Urothelium cell line (cell line): Measurements from ENCODE around the gene SLC39A13.

ENCODE experiments used
- DNase-seq: peaks from one replicate; pipeline ENCODE4 v3.0.0; 2011; ENCODE audit warnings: low spot score, mixed read lengths
- FAIRE-seq: peaks from 2 replicates; lab custom pipeline; 2011; peaks lifted over from hg19 to GRCh38; lab: Jason Lieb, UNC

SLC39A13 gene

DNA sequence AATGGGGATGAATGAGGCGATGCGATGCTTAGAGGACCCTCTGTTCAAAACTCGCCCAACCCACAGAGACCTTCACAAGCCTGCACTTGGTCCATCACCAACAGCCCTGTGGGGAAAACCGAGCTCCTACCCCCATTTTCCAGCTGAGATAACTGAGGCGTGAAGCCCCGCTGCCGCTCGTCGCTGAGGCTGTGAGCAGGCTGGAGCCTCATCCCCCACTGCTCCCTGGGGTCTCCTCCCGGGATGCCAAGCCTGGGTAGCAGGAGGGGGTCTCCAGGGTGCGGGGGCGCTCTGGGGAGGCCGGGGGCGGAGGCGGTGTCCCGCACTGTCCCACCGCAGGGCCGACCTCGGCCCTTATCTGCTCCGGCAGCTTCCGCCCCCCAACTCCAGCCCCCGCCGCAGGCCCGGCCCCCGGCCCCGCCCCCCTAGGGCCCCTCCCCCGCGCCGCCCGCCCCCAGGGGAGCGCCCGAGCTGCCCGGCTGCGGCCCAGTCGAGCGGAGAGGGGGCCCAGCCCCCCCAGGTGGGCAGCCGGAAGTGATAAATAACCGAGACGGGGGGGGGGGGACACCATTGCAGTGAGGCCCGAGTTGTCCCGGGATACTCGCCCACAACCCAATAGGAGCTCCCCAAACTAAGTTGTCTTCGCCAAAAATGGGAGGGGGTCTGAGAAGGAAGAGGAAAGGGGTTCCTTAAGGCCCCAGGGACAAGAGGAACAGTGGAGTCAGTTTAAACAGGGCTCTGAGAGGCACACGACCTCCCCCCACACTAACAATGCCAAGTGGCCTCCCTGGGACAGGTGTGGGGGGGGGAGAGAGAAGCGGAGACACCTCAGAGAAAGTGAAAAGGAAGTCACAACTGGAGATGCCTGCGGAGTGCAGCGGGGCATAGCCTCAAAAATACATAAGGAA lies 8.3 kb upstream of the SLC39A13 start:
- DNase-seq (peak; percentile 71), FAIRE-seq (no peak)

DNA sequence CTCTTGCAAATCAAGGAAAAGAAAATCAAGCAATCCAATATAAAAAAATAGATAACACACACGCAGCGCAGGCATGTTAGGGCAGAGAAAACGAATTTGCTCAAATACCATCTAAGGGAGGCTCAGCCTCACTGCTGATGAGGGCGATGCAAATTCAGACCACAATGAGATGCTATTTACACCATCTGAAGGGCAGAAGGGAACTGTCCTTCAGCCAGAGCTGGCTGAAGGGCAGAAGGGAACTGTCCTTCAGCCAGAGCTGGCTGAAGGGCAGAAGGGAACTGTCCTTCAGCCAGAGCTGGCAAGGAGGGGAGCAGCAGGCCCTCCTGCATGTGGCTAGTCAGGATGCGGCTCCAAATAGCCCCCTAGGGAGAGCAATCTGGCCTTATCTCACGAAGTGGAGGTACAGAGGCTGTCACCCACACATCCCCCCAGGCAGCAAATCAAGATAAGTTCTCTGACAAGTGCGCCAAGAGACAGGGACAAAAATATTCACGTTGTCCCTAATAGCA lies 7.6 kb upstream of the SLC39A13 start:
- FAIRE-seq (peak; percentile 80), DNase-seq (no peak)

DNA sequence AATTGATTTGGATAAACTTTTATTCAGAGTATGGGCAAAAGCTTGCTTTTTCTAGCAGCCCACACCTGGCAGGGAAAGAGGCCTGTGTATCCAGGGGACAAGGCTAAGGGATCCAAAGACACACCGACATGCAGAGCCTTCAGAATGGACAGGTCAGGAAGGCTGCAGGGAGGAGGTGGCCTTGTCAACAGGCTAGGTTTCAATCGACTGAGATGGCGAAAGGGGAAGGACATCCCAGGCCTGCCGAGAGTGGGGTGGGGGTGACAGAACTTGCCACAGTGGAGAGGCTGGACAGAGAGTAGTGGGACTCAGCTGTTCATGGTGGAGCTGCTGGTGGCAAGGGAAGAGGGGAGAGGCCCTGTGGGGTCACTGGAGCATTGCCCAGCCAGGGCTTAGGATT lies 5.3 kb upstream of the SLC39A13 start:
- FAIRE-seq (no peak), DNase-seq (no peak)

GRCh38 chr11:47403571-47403970 lies 4.8 kb upstream of the SLC39A13 start:
- no peak for FAIRE-seq

DNA sequence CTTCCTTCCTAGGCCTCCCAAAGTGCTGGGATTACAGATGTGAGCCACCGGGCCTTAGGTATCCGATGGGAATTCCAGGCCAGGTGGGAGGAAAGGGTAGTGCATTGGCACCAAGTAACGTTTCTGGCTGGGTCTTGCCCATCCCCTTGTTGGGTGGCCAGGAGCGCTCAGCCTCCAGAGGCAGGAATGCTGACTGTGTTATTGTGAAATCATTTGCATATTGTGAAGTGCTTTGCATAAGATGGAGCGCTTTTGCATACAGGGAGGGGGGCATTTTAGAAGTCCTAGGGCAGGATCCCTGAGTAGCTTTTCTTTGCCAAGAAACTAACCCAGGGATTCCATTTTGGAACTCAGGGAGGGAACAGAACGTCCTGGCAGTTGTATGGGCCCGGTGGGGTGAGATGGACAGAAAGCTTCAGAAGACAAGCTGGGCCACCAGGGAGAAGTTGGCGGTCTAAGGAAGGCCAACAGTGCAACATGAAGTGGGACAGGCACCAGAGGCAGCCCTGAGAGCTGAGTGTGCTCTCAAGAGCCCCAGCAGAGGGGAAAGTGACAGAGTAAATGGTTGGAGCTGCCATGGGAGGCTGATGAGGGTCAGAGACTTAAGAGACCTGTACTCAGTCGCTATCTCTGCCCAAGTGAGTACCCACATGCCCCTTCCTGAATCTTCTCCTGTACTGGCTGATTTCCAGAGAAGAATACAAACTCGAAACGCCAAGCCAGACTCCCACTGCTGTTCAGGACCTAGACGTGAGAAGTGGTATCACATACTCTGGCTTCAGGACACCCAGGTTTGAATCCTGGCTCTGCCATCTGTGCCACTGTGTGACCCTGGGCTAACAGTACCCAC lies 1.3 kb upstream of the SLC39A13 start:
- FAIRE-seq, result no peak
- DNase-seq, result no peak

More at GRCh38 chr11:47403571-47403970, 4.8 kb upstream of the SLC39A13 start:
- no peak for DNase-seq

DNA sequence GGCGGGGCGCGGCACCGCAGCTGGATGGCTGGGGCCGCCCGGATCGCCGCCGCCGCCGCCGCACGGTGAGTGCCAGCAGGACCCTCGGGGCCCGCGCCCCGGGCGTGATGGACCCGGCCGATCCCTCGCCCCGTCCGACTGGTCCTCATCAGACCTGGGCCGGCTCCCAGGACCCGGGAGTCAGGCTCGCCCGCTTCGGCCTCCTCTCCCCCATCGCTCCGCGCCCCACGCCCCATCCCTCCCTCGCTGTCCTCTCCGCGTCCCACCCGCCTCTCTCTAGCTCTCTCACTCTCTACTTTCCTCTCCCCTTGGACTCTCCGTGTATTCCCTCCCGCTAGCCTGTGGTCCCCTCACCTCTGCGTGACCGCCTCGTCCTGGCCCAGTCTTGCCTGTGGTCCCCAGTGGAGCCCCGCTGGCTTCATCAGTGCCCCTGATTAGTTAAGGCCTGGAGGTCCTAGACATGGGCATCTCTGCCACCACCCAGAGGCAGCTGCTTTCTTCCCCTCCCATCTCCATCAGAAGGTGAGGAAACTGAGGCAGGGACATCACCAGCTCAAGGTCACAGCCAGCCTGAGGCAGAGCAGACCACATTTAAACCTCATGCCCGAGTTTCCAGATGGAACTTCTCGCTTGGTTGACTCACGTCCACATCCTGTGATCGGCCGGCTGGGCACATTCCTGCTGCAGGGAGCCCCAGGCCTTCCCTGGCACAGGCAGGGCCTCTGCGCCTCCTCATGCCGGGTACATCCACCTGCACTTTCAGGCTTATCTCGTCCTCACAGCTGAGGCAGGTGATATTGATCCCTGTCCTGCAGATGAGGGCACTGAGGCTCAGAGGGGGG lies 429 bp downstream of the SLC39A13 start:
- DNase-seq, result peak; percentile 70
- no peak for FAIRE-seq

DNA sequence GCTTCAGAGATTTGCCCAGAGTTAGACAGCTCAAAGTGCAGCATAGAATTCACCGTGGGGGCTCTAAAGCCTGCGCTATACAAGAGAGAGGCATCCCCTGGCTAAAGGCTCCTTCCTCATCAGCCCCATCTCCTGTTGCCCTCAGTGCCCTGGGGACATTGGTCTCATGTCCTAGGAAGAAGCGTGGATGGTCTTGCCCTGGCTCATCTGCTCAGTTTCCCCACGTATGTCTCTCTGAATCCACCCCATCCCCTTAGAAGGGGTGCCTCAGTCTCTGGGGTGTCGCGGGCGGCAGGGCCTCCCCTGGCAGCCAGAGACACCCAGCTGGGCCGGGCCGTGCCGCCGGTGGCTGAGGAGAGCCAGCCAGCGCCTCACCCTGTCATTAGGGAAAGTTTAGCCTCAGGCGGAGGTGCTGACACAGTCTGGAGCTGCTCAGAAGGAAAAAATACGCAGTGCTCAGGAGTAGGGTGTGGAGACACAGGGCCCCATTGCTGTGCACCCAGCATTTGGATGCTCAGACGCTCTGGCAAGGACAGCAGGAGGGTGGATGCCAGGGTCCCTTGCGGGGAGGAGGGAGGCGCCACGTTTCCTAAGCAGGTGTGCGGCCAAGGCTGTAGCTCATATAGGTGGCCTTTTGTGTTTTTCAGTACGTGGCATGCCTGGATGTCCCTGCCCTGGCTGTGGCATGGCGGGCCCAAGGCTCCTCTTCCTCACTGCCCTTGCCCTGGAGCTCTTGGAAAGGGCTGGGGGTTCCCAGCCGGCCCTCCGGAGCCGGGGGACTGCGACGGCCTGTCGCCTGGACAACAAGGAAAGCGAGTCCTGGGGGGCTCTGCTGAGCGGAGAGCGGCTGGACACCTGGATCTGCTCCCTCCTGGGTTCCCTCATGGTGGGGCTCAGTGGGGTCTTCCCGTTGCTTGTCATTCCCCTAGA lies 1.3 kb downstream of the SLC39A13 start:
- no peak for FAIRE-seq
- no peak for DNase-seq

GRCh38 chr11:47410370-47411264 lies 2.2 kb downstream of the SLC39A13 start:
- DNase-seq, result no peak
- FAIRE-seq, result no peak

GRCh38 chr11:47411884-47412746 lies 3.7 kb downstream of the SLC39A13 start:
- peak; percentile 77 for FAIRE-seq

DNA sequence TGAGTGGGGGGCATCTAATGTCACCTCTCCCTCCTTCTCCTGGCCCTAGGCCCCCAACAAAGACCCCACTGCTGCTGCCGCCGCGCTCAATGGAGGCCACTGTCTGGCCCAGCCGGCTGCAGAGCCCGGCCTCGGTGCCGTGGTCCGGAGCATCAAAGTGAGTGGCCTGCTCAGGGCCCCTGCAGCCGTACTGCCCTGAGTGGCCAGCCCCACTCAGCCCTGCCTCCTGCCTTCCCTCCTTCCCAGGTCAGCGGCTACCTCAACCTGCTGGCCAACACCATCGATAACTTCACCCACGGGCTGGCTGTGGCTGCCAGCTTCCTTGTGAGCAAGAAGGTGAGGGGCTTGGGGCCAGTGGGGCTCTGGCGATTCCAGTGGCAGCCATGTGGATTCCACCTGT lies 5.0 kb downstream of the SLC39A13 start:
- FAIRE-seq (no peak), DNase-seq (no peak)

More at GRCh38 chr11:47411884-47412746, 3.7 kb downstream of the SLC39A13 start:
- no peak for DNase-seq

DNA sequence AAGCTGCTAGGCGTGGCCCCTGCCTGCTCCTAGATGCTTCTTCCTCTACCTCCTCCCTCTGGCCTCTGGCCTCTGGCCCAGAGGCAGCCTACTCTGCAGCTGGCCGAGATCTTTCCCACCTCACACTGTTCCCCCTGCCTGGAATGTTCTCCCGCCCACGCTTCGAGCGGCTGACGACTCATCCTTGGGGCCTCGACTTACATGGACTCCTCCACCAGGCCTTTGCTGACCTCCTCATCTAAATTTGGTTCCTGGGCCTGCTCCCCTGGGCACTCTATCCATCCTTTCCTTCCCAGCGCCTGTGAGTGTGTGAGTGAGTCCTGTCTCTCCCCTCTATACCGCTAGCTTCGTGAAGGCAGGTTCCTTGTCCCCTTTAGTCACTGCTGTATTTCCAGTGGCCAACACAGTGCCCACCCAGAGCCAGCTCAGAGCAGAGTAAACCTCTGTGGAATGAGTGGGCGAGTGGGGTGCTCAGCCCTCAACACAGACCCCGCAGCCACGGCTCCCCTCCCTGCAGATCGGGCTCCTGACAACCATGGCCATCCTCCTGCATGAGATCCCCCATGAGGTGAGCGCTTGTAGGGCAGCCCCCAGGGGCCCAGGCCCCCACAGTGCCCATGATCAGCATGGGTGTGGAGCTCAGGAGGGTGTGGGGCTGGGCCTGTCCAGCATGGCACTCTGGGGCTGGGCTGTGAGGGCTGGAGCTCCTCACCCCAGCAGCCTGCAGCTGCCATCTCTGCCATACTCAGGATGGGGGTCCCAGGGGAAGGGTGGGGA lies 5.7 kb downstream of the SLC39A13 start:
- DNase-seq, result no peak
- peak; percentile 71 for FAIRE-seq

- FAIRE-seq (no peak), DNase-seq (no peak)
Measured at GRCh38 chr11:47414685-47415070, 6.3 kb downstream of the SLC39A13 start.

DNA sequence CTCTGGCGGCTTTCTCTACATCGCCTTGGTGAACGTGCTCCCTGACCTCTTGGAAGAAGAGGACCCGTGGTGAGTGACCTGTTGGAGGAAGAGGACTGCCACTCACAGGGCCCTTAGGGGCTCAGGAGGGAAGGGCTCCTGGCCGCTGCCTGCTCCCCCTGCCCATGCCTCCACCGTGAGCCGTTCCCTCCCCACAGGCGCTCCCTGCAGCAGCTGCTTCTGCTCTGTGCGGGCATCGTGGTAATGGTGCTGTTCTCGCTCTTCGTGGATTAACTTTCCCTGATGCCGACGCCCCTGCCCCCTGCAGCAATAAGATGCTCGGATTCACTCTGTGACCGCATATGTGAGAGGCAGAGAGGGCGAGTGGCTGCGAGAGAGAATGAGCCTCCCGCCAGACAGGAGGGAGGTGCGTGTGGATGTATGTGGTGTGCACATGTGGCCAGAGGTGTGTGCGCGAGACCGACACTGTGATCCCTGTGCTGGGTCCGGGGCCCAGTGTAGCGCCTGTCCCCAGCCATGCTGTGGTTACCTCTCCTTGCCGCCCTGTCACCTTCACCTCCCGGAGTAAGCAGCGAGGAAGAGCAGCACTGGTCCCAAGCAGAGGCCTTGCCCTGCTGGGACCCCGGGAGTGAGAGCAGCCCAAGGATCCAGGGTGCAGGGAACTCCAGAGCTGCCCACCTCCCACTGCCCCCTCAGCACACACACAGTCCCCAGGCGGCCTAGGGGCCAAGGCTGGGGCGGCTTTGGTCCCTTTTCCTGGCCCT lies 6.9 kb downstream of the SLC39A13 start:
- DNase-seq, result no peak
- FAIRE-seq, result peak; percentile 85

GRCh38 chr11:47415949-47416472 lies 7.6 kb downstream of the SLC39A13 start:
- peak; percentile 96 for DNase-seq
- FAIRE-seq, result peak; percentile 93

DNA sequence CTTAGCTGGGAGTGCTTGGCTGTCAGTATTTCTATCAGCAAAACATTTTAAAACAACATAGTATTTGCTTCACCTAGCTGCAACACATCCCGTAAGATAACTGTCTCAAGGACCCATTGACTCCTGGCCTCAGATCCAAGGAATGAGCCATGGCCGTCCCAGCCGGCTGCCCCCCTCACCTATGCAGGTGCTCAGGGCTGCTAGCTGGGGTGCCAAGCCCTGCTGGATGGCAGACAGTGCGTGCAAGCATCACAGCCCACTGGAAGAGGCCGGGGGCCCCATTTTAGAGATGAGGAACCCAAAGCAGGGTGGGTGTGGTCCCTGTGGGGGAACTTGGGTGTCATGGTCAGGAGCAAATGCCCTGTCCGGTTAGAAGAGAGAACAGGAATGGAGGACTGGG lies 9.3 kb downstream of the SLC39A13 start:
- FAIRE-seq (peak; percentile 42), DNase-seq (no peak)
